GM19468 (cell line): ENCODE data around the gene CHTF18.
"Not testable (repeated sequence)": the region's sequence is repeated elsewhere in the genome, so short reads cannot be mapped to it uniquely, and the experiment has no call there.

ENCODE experiments used
- ATAC-seq: cut with Tn5 transposase; IDR thresholded peaks from one replicate; pipeline ENCODE4 v1.9.1; 2021; ENCODE audit warnings: mild to moderate bottlenecking, moderate library complexity, moderate number of reproducible peaks; ENCODE audit not compliant: unreplicated experiment; ENCODE audit errors: extremely low read depth

CHTF18 gene

GRCh38 chr16:822174-822908 lies 33.9 kb downstream of the CHTF18 start:
- no peak for ATAC-seq

GRCh38 chr16:822909-823297 lies 34.5 kb downstream of the CHTF18 start:
- ATAC-seq, result no peak

GRCh38 chr16:824194-824593 lies 35.8 kb downstream of the CHTF18 start:
- ATAC-seq, result no peak

- no peak for ATAC-seq
Measured at GRCh38 chr16:824601-825000, 36.2 kb downstream of the CHTF18 start.

- no peak for ATAC-seq
Measured at GRCh38 chr16:825341-826061, 37.1 kb downstream of the CHTF18 start.

GRCh38 chr16:827513-827912 lies 39.1 kb downstream of the CHTF18 start:
- no peak for ATAC-seq

- no peak for ATAC-seq
Measured at GRCh38 chr16:828891-829290, 40.5 kb downstream of the CHTF18 start.

- ATAC-seq, result no peak
Measured at GRCh38 chr16:830107-830870, 41.9 kb downstream of the CHTF18 start.

GRCh38 chr16:830871-831570 lies 42.6 kb downstream of the CHTF18 start:
- ATAC-seq, result no peak

GRCh38 chr16:831571-832413 lies 43.4 kb downstream of the CHTF18 start:
- ATAC-seq, result no peak

GRCh38 chr16:832652-833336 lies 44.4 kb downstream of the CHTF18 start:
- ATAC-seq, result no peak

- no peak for ATAC-seq
Measured at GRCh38 chr16:833411-833810, 45.0 kb downstream of the CHTF18 start.

GRCh38 chr16:835373-835772 lies 47.0 kb downstream of the CHTF18 start:
- no peak for ATAC-seq

GRCh38 chr16:836221-836620 lies 47.8 kb downstream of the CHTF18 start:
- ATAC-seq, result no peak

- ATAC-seq, result not testable (repeated sequence)
Measured at GRCh38 chr16:836822-837221, 48.4 kb downstream of the CHTF18 start.

- no peak for ATAC-seq
Measured at GRCh38 chr16:838741-839140, 50.3 kb downstream of the CHTF18 start.

- no peak for ATAC-seq
Measured at GRCh38 chr16:839643-840408, 51.4 kb downstream of the CHTF18 start.
